ENCODE measurements around the gene OSBPL5.

The OSBPL5 gene

DNA sequence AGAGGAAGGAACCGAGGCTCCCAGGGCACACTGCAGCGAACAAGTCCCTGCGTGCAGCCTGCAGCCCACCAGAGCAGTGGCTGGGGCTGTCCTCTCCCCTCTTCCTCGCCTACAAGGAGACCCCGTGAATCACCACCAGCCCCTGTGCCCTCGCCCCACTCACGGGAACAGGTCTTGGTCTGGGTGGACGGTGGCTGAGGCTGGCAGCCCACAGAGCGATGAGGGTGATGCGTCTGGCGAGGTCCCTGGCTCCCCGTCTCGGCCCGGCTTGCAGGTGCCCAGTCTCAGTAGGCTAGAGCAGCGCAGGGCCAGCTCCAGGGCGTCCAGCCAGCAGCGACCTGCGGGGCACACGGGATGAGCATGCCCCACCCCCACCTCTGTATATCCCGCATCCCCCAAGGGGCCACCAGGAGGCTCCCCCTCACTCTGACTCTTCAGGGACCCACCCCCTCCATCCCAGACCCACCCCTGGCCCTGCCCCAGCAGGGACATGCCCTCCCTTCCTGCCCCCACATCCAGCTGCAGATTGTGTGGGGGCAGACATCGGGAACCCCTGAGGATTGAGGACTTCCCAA lies 57.4 kb downstream of the OSBPL5 start:
- Histone ChIP-seq H3K36me3 (replicated peaks; ENCODE audit: low read depth, low read length) (no peaks in the 10 kb centered on the region), H3K27ac (ENCODE audit: low read length) (no peak overlapping the region), H3K9me3 (ENCODE audit: insufficient read depth, low read length) (no peaks in the 10 kb centered on the region), H4K20me1 (ENCODE audit: insufficient read depth, low read length) (no peaks in the 10 kb centered on the region), H3K4me3 (ENCODE audit: low read length) (no peak overlapping the region), H3K4me1 (ENCODE audit: low read length) (no peaks in the 10 kb centered on the region), H3K9ac (ENCODE audit: low read length) (no peak overlapping the region), H2AFZ (ENCODE audit: low read depth, low read length) (no peak overlapping the region), H3K4me2 (ENCODE audit: low read length) (no peak overlapping the region), H3K27me3 (ENCODE audit: low read depth, low read length) (no peaks in the 10 kb centered on the region), H3K79me2 (ENCODE audit: low read length) (no peaks in the 10 kb centered on the region)
- TF ChIP-seq, protein P1, sequence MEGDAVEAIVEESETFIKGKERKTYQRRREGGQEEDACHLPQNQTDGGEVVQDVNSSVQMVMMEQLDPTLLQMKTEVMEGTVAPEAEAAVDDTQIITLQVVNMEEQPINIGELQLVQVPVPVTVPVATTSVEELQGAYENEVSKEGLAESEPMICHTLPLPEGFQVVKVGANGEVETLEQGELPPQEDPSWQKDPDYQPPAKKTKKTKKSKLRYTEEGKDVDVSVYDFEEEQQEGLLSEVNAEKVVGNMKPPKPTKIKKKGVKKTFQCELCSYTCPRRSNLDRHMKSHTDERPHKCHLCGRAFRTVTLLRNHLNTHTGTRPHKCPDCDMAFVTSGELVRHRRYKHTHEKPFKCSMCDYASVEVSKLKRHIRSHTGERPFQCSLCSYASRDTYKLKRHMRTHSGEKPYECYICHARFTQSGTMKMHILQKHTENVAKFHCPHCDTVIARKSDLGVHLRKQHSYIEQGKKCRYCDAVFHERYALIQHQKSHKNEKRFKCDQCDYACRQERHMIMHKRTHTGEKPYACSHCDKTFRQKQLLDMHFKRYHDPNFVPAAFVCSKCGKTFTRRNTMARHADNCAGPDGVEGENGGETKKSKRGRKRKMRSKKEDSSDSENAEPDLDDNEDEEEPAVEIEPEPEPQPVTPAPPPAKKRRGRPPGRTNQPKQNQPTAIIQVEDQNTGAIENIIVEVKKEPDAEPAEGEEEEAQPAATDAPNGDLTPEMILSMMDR (IDR thresholded peaks at IDR 0.05; ENCODE audit: low read depth, low read length) = no peak
- no peak for TF ChIP-seq EZH2phosphoT487 (IDR thresholded peaks at IDR 0.05; ENCODE audit: low read depth)

- TF ChIP-seq, protein P1 (IDR thresholded peaks at IDR 0.05; ENCODE audit: low read depth, low read length) = no peak
- Histone ChIP-seq H3K4me1 (ENCODE audit: low read length) (no peaks in the 10 kb centered on the region), H3K9me3 (ENCODE audit: insufficient read depth, low read length) (no peaks in the 10 kb centered on the region), H2AFZ (ENCODE audit: low read depth, low read length) (no peak overlapping the region), H4K20me1 (ENCODE audit: insufficient read depth, low read length) (no peaks in the 10 kb centered on the region), H3K4me3 (ENCODE audit: low read length) (no peak overlapping the region), H3K36me3 (replicated peaks; ENCODE audit: low read depth, low read length) (no peaks in the 10 kb centered on the region), H3K9ac (ENCODE audit: low read length) (no peak overlapping the region), H3K27me3 (ENCODE audit: low read depth, low read length) (no peaks in the 10 kb centered on the region), H3K27ac (ENCODE audit: low read length) (no peak overlapping the region), H3K79me2 (ENCODE audit: low read length) (no peaks in the 10 kb centered on the region), H3K4me2 (ENCODE audit: low read length) (no peak overlapping the region)
These were observed 58.2 kb downstream of the OSBPL5 start for GRCh38 chr11:3106736-3107524.

DNA sequence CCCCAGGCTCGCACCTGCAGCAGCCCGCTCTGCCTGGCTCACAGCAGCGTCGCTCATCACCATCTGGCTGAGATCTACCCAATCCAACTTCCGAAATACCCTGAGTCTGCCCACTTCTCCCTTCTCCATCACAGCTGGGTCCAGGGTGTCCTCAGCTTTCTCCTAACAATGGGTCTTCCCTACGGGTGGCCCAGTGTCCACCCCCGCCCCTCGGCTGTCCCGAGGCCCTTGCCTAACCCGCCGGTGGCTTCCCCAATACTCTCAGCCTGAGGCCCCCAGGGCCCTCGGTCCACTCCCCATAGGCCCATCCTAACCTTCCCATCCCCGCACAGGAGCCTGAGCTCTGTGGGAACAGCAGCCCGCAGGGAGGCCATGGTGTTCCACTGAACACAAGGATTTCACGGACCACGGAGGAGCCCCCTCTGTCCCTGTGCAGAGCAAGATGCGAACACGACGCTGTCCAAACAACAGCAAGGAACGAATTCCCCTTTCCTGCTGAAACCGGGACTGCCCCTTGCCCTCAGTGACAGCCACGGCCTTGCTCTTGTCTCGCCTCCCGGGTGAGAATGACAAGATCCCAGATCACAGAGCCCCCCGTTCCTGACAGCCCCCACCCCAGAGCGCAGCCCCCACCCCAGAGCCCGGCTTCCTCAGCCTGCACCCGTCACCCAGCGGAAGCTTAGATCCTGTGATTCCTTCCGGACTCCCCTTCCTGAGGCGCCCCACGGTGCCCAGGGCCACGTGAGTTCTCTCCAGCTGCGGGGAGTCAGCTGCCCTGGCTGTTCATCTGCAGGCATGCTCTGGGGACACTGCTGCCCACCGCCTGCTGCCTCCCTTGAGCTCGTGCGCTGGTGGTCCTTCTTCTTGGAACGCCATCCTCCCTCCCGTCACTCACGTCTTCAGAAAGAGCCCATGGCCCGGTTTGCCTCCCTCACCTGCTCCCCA lies 59.0 kb downstream of the OSBPL5 start:
- H3K4me1 ChIP-seq (ENCODE audit: low read length) = no peaks in the 10 kb centered on the region
- H3K9me3 ChIP-seq (ENCODE audit: insufficient read depth, low read length) = no peaks in the 10 kb centered on the region
- H4K20me1 ChIP-seq (ENCODE audit: insufficient read depth, low read length) = no peaks in the 10 kb centered on the region
- no peak overlapping the region for H3K9ac ChIP-seq (ENCODE audit: low read length)
- no peaks in the 10 kb centered on the region for H3K27me3 ChIP-seq (ENCODE audit: low read depth, low read length)
- no peak overlapping the region for H3K4me3 ChIP-seq (ENCODE audit: low read length)
- no peaks in the 10 kb centered on the region for H3K79me2 ChIP-seq (ENCODE audit: low read length)
- no peak overlapping the region for H3K4me2 ChIP-seq (ENCODE audit: low read length)
- H3K27ac ChIP-seq (ENCODE audit: low read length) = no peak overlapping the region
- H3K36me3 ChIP-seq (replicated peaks; ENCODE audit: low read depth, low read length) = no peaks in the 10 kb centered on the region
- H2AFZ ChIP-seq (ENCODE audit: low read depth, low read length) = no peak overlapping the region
- TF ChIP-seq EZH2phosphoT487 (IDR thresholded peaks at IDR 0.05; ENCODE audit: low read depth) = no peak
- TF ChIP-seq, protein P1 (IDR thresholded peaks at IDR 0.05; ENCODE audit: low read depth, low read length) = no peak
